Trophoblast cell (in vitro differentiated cells and primary cell): ENCODE measurements around the gene SMAP1.
"Not testable (repeated sequence)": the region's sequence is repeated elsewhere in the genome, so short reads cannot be mapped to it uniquely, and the experiment has no call there.

Experiments
- DNase-seq, 2 donors: peaks; one replicate each; pipeline ENCODE4 v3.0.0-alpha.2; 2016
- H2AFZ ChIP-seq: 2 replicates; pipeline ENCODE4 v1.6.1; 2013; ENCODE audit warnings: low read length, moderate library complexity, mild to moderate bottlenecking; ENCODE audit not compliant: insufficient read depth, poor library complexity
- H2AK5ac ChIP-seq: 2 replicates; pipeline ENCODE4 v1.6.1; 2013; ENCODE audit warnings: mild to moderate bottlenecking, low read length
- H2BK120ac ChIP-seq: 2 replicates; pipeline ENCODE4 v1.6.1; 2013; ENCODE audit warnings: low read length, mild to moderate bottlenecking, moderate library complexity; ENCODE audit not compliant: insufficient read depth, poor library complexity
- H2BK12ac ChIP-seq: 2 replicates; pipeline ENCODE4 v1.6.1; 2013; ENCODE audit warnings: mild to moderate bottlenecking, low read length, moderate library complexity
- H2BK5ac ChIP-seq: 2 replicates; pipeline ENCODE4 v1.6.1; 2013; ENCODE audit warnings: low read length, low read depth, moderate library complexity, mild to moderate bottlenecking; ENCODE audit not compliant: poor library complexity
- H3K14ac ChIP-seq: 2 replicates; pipeline ENCODE4 v1.6.1; 2013; ENCODE audit warnings: mild to moderate bottlenecking, low read length
- H3K18ac ChIP-seq: 2 replicates; pipeline ENCODE4 v1.6.1; 2013; ENCODE audit warnings: mild to moderate bottlenecking, low read length
- H3K23ac ChIP-seq: 2 replicates; pipeline ENCODE4 v1.6.1; 2013; ENCODE audit warnings: low read length
- H3K27ac ChIP-seq: 2 replicates; pipeline ENCODE4 v1.5.1; 2013; ENCODE audit warnings: low read depth, mild to moderate bottlenecking, inconsistent platforms, low read length, moderate library complexity
- H3K27me3 ChIP-seq: 2 replicates; pipeline ENCODE4 v1.6.1; 2013; ENCODE audit warnings: inconsistent platforms, mild to moderate bottlenecking, low read length, moderate library complexity; ENCODE audit not compliant: insufficient read depth
- H3K36me3 ChIP-seq, 2 experiments: 1 replicate in 1 of 2; 2 replicates in 1 of 2; pipeline ENCODE4 v1.6.1; 2013; ENCODE audit warnings: low read length in 2 of 2, mild to moderate bottlenecking in 2 of 2, moderate library complexity in 1 of 2; ENCODE audit not compliant: insufficient read depth in 2 of 2, control insufficient read depth in 1 of 2
- H3K4ac ChIP-seq: 2 replicates; pipeline ENCODE4 v1.6.1; 2013; ENCODE audit warnings: low read depth, mild to moderate bottlenecking, low read length, moderate library complexity
- H3K4me1 ChIP-seq, 2 experiments: 1 replicate in 1 of 2; 2 replicates in 1 of 2; pipeline ENCODE4 v1.6.1; 2013; ENCODE audit warnings: low read length in 2 of 2, mild to moderate bottlenecking in 2 of 2, moderate library complexity in 1 of 2; ENCODE audit not compliant: insufficient read depth in 2 of 2, control insufficient read depth in 1 of 2
- H3K4me2 ChIP-seq: 2 replicates; pipeline ENCODE4 v1.6.1; 2013; ENCODE audit warnings: inconsistent platforms, mild to moderate bottlenecking, low read length, moderate library complexity
- H3K4me3 ChIP-seq: 2 replicates; pipeline ENCODE4 v1.5.1; 2013; ENCODE audit warnings: mild to moderate bottlenecking, low read depth, low read length, inconsistent platforms
- H3K79me1 ChIP-seq: one replicate; pipeline ENCODE4 v1.6.1; 2013; ENCODE audit warnings: low read length
- H3K79me2 ChIP-seq: 2 replicates; pipeline ENCODE4 v1.6.1; 2013; ENCODE audit warnings: low read length, mild to moderate bottlenecking; ENCODE audit not compliant: control insufficient read depth, insufficient read depth, poor library complexity
- H3K9ac ChIP-seq: 2 replicates; pipeline ENCODE4 v1.6.1; 2013; ENCODE audit warnings: mild to moderate bottlenecking, low read length
- H3K9me3 ChIP-seq: 2 replicates; pipeline ENCODE4 v1.6.1; 2013; ENCODE audit warnings: low read depth, mild to moderate bottlenecking, control low read depth, inconsistent platforms, low read length; ENCODE audit not compliant: insufficient read depth
- H4K12ac ChIP-seq: 2 replicates; pipeline ENCODE4 v1.6.1; 2013; ENCODE audit warnings: low read depth, mild to moderate bottlenecking, low read length, moderate library complexity
- H4K8ac ChIP-seq: 2 replicates; pipeline ENCODE4 v1.6.1; 2013; ENCODE audit warnings: low read depth, mild to moderate bottlenecking, low read length, moderate library complexity
- H4K91ac ChIP-seq: one replicate; pipeline ENCODE4 v1.6.1; 2013; ENCODE audit warnings: low read depth, mild to moderate bottlenecking, low read length, moderate library complexity
- WGBS: extraction: QIAGEN DNeasy Blood & Tissue Kit; methylation state at CpG from one replicate; pipeline ENCODE4 v1.1.7; 2013; ENCODE audit warnings: missing lambda C conversion rate; ENCODE audit not compliant: insufficient read length, insufficient coverage; ENCODE audit errors: extremely low coverage; 5-methylcytosine and 5-hydroxymethylcytosine counted together

Gene SMAP1

DNA sequence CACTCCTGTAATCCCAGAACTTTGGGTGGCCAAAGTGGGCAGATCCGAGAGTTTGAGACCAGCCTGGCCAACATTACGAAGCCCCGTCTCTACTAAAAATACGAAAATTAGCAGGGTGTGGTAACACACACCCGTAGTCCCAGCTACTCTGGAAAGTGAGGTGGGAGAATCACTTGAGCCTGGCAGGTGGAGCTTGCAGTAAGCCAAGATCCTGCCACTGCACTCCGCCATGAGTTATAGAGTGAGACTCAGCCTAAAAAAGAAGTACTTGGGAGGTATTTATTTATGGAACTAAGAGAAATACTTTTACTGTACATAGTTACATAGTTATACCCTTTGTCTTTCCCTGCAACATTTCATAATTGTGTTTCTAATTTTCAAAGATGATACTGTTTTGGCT lies 67.8 kb downstream of the SMAP1 start:
- Histone ChIP-seq H3K14ac (no peak overlapping the region), H3K27ac (no peak overlapping the region), H3K4me3 (no peak overlapping the region), H2BK5ac (no peak overlapping the region), H3K36me3 (no peaks in the 10 kb centered on the region), H3K9me3 (no peaks in the 10 kb centered on the region), H3K23ac (no peak overlapping the region), H2BK120ac (no peak overlapping the region), H3K79me1 (no peaks in the 10 kb centered on the region), H3K79me2 (no peaks in the 10 kb centered on the region), H3K9ac (no peak overlapping the region), H2AFZ (no peak overlapping the region), H3K4me1 (no peaks in the 10 kb centered on the region), H3K18ac (no peak overlapping the region), H4K12ac (no peak overlapping the region), H3K27me3 (no peaks in the 10 kb centered on the region), H3K4me2 (no peak overlapping the region), H4K8ac (no peak overlapping the region), H2BK12ac (no peak overlapping the region), H3K4ac (no peak overlapping the region), H4K91ac (no peak overlapping the region), H2AK5ac (no peak overlapping the region)
- DNase-seq = no peak
- no CpG with 5 or more reads among the region's 6 CpGs for WGBS

DNA sequence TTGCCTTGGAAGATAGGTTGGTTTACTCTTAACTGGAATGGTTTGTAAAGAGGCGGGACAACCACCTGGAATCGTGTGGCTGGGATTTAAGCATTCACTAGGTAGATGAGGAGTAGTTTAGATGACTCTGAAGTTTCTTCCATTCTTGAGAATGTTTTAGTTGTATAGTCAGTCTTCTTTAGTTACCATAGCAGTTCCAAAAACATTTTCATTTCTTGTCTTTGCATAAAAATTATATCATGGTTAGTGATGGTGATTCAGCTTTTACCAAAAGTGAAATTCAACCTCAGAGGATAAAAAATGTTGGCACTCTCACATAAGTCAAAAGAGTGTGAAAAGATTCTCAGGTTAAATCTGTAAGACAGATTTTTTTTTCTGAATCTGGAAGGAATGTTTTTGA lies 70.3 kb downstream of the SMAP1 start:
- no peak overlapping the region for H3K27ac ChIP-seq
- no peak overlapping the region for H2BK5ac ChIP-seq
- DNase-seq = no peak
- no peak overlapping the region for H3K4me2 ChIP-seq
- H3K9ac ChIP-seq = no peak overlapping the region
- H4K12ac ChIP-seq = no peak overlapping the region
- no peaks in the 10 kb centered on the region for H3K79me1 ChIP-seq
- H3K14ac ChIP-seq = no peak overlapping the region
- H2BK12ac ChIP-seq = no peak overlapping the region
- H2AK5ac ChIP-seq = no peak overlapping the region
- H3K36me3 ChIP-seq = peaks cover 4 to 6% of the 10 kb centered on the region in 2 experiments
- no peak overlapping the region for H3K18ac ChIP-seq
- no peak overlapping the region for H3K4ac ChIP-seq
- H3K4me3 ChIP-seq = no peak overlapping the region
- H2BK120ac ChIP-seq = no peak overlapping the region
- no peak overlapping the region for H2AFZ ChIP-seq
- H4K91ac ChIP-seq = no peak overlapping the region
- H3K9me3 ChIP-seq = peaks cover 4% of the 10 kb centered on the region
- no peak overlapping the region for H3K23ac ChIP-seq
- no peaks in the 10 kb centered on the region for H3K79me2 ChIP-seq
- no peak overlapping the region for H4K8ac ChIP-seq
- WGBS = no CpG with 5 or more reads among the region's 2 CpGs
- H3K4me1 ChIP-seq = no peaks in the 10 kb centered on the region
- H3K27me3 ChIP-seq = no peaks in the 10 kb centered on the region

DNA sequence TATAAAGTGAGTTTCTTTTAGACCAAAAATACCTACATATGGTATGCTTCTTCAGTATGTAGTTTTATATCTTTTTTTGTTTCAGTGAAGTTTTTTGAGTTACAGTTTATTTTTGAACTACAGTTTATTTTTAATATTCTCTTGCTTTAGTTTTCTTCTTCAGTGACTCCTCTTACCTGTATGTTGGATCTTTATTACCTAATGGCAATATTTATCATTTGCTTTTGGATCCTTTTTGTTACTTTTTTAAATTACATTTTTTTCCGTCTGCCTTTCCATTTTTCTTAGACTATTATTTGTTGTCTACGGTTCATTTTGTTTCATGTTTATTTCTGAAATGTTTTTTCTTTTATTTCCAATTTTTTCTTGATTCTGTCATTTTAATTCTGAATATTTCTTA lies 71.9 kb downstream of the SMAP1 start:
- no peak overlapping the region for H3K23ac ChIP-seq
- no peak overlapping the region for H3K4ac ChIP-seq
- no peak overlapping the region for H3K4me2 ChIP-seq
- no peak overlapping the region for H2AK5ac ChIP-seq
- H2BK5ac ChIP-seq = no peak overlapping the region
- no peak overlapping the region for H3K14ac ChIP-seq
- no peaks in the 10 kb centered on the region for H3K79me1 ChIP-seq
- H4K91ac ChIP-seq = no peak overlapping the region
- H2AFZ ChIP-seq = no peak overlapping the region
- no peak overlapping the region for H4K12ac ChIP-seq
- H3K79me2 ChIP-seq = no peaks in the 10 kb centered on the region
- H3K27ac ChIP-seq = no peak overlapping the region
- H2BK120ac ChIP-seq = no peak overlapping the region
- H3K27me3 ChIP-seq = no peaks in the 10 kb centered on the region
- no CpG with 5 or more reads among the region's 2 CpGs for WGBS
- DNase-seq = no peak
- H3K9ac ChIP-seq = no peak overlapping the region
- H3K36me3 ChIP-seq = peaks cover 4 to 6% of the 10 kb centered on the region in 2 experiments
- H3K9me3 ChIP-seq = peaks cover 4% of the 10 kb centered on the region
- H3K4me3 ChIP-seq = no peak overlapping the region
- H3K4me1 ChIP-seq = no peaks in the 10 kb centered on the region
- H4K8ac ChIP-seq = no peak overlapping the region
- no peak overlapping the region for H2BK12ac ChIP-seq
- H3K18ac ChIP-seq = no peak overlapping the region

DNA sequence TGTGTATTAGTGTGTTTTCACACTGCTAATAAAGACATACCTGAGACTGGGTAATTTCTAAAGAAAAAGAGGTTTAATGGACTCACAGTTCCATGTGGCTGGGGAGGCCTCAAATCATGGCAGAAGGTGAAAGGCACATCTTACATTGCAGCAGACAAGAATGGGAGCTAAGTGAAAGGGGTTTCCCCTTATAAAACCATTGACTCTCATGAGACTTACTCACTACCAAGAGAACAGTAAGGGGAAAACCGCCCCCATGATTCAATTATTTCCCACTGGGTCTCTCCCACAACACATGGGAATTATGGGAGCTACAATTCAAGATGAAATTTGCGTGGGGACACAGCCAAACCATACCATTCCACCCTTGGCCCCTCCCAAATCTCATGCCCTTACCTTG lies 73.1 kb downstream of the SMAP1 start:
- not testable (repeated sequence) for DNase-seq, H3K9ac ChIP-seq, H4K91ac ChIP-seq, H3K4me2 ChIP-seq, H3K79me1 ChIP-seq, H2BK5ac ChIP-seq, H3K27ac ChIP-seq, H3K18ac ChIP-seq, H2AK5ac ChIP-seq, H3K23ac ChIP-seq, H3K14ac ChIP-seq, H2AFZ ChIP-seq, H3K4ac ChIP-seq, H2BK12ac ChIP-seq, H3K4me3 ChIP-seq, H3K4me1 ChIP-seq, H2BK120ac ChIP-seq, H3K79me2 ChIP-seq, H3K27me3 ChIP-seq, H4K12ac ChIP-seq, H3K9me3 ChIP-seq, H4K8ac ChIP-seq, H3K36me3 ChIP-seq
- WGBS = no CpG with 5 or more reads among the region's 2 CpGs
